Measurements from ENCODE around the gene CPAMD8.

GRCh38 chr19:16862826-16863415 is 163.7 kb downstream of the CPAMD8 start:
- no peak for TF ChIP-seq CTCF (IDR thresholded peaks at IDR 0.05)
- no peak for TF ChIP-seq POLR2A (IDR thresholded peaks at IDR 0.05)

Measured in body of pancreas (tissue), 4 donors.